Measurements from ENCODE around the gene SH3D21. TPM values are rescaled to one million over a fixed set of nuclear protein-coding genes. Genes with fewer than 3 reads are reported as not detected.

The SH3D21 gene
- polyA plus RNA-seq, 3 donors: 0.56 TPM; not detected in 2

- Histone ChIP-seq H3K36me3 (replicated peaks in 1 of 2; ENCODE audit: control insufficient read depth in 1 of 2, insufficient read depth in 2 of 2, low read length in 2 of 2) (no peaks in the 10 kb centered on the region), H3K4me1 (ENCODE audit: control insufficient read depth in 1 of 2, insufficient read depth in 2 of 2, low read length in 2 of 2) (peaks cover 18 to 25% of the 10 kb centered on the region in 2 donors), H3K27ac (ENCODE audit: low read depth in 1 of 2, low read length in 2 of 2) (no peak overlapping the region), H3K4me2 (replicated peaks; ENCODE audit: extremely low read depth, low read length, poor library complexity, severe bottlenecking) (no peak overlapping the region), H3K27me3 (ENCODE audit: control insufficient read depth in 2 of 2, insufficient read depth in 2 of 2, low read length in 2 of 2) (peaks cover 0 to 4% of the 10 kb centered on the region in 2 donors), H2AFZ (ENCODE audit: insufficient read depth, low read depth, low read length, poor library complexity, severe bottlenecking) (no peak overlapping the region), H3K4me3 (replicated peaks in 1 of 3; ENCODE audit: low read depth in 2 of 3, low read length in 3 of 3) (no peak overlapping the region), H3K9ac (ENCODE audit: insufficient read depth, low read length, poor library complexity, severe bottlenecking) (no peak overlapping the region), H3K9me3 (replicated peaks in 1 of 2; ENCODE audit: control insufficient read depth in 1 of 2, insufficient read depth in 1 of 2, low read length in 2 of 2) (no peaks in the 10 kb centered on the region), H4K20me1 (ENCODE audit: insufficient read depth, low read length) (peaks cover 16% of the 10 kb centered on the region), H3K79me2 (ENCODE audit: insufficient read depth, low read length) (no peaks in the 10 kb centered on the region)
- no peak for DNase-seq
- TF ChIP-seq CTCF (IDR thresholded peaks at IDR 0.05): no peak
- peaks cover 0 to 2% (median 0%) of the 10 kb centered on the region in 7 donors for H3K9me3 Mint-ChIP-seq
- peaks cover 6 to 10% of the 10 kb centered on the region in 2 donors for H3K36me3 Mint-ChIP-seq
- 94% methylated on average over 3 of the region's 7 CpGs for WGBS (ENCODE audit: insufficient coverage)
- H3K27ac Mint-ChIP-seq: peak overlapping the region in 1 of 7 donors; percentile 17
- no peak overlapping the region for H3K4me3 Mint-ChIP-seq
- peaks cover 4 to 8% (median 5%) of the 10 kb centered on the region in 3 donors for H3K27me3 Mint-ChIP-seq (ENCODE audit: low read depth in 3 of 3)
- H3K4me1 Mint-ChIP-seq: peaks cover 23% of the 10 kb centered on the region
- intact Hi-C loops (cut with micrococcal nuclease): loop anchor here in 1 of 2 donors (10.0 kb wide), 1 partner anchor 1165 kb away; the partner anchor contains the start of gene ZC3H12A
These were observed 3.2 kb downstream of the SH3D21 start for GRCh38 chr1:36309397-36309796.

GRCh38 chr1:36320291-36320761, 14.2 kb downstream of the SH3D21 start:
- peak overlapping the region in 4 of 7 donors; percentile 4 to 79 (median 57) for H3K27ac Mint-ChIP-seq
- peak overlapping the region; percentile 54 for H3K9ac ChIP-seq (ENCODE audit: insufficient read depth, low read length, poor library complexity, severe bottlenecking)
- no peaks in the 10 kb centered on the region for H3K79me2 ChIP-seq (ENCODE audit: insufficient read depth, low read length)
- H3K27me3 ChIP-seq (ENCODE audit: control insufficient read depth in 2 of 2, insufficient read depth in 2 of 2, low read length in 2 of 2): peaks cover 0 to 17% of the 10 kb centered on the region in 2 donors
- TF ChIP-seq CTCF (IDR thresholded peaks at IDR 0.05): no peak
- peaks cover 0 to 3% (median 0%) of the 10 kb centered on the region in 7 donors for H3K9me3 Mint-ChIP-seq
- H3K4me1 Mint-ChIP-seq: peaks cover 32% of the 10 kb centered on the region
- H3K4me1 ChIP-seq (ENCODE audit: control insufficient read depth in 1 of 2, insufficient read depth in 2 of 2, low read length in 2 of 2): peaks cover 34 to 42% of the 10 kb centered on the region in 2 donors
- no peaks in the 10 kb centered on the region for H3K9me3 ChIP-seq (replicated peaks in 1 of 2; ENCODE audit: control insufficient read depth in 1 of 2, insufficient read depth in 1 of 2, low read length in 2 of 2)
- H2AFZ ChIP-seq (ENCODE audit: insufficient read depth, low read depth, low read length, poor library complexity, severe bottlenecking): peak overlapping the region; percentile 79
- DNase-seq: peak in 1 of 3 donors; percentile 41
- H3K4me3 ChIP-seq (replicated peaks in 1 of 3; ENCODE audit: low read depth in 2 of 3, low read length in 3 of 3): peak overlapping the region; percentile 10 to 82 (median 31)
- 0% methylated on average over 3 of the region's 16 CpGs for WGBS (ENCODE audit: insufficient coverage)
- peaks cover 0 to 5% of the 10 kb centered on the region in 2 donors for H3K36me3 Mint-ChIP-seq
- H3K27me3 Mint-ChIP-seq (ENCODE audit: low read depth in 3 of 3): peaks cover 19 to 43% (median 21%) of the 10 kb centered on the region in 3 donors
- no peak overlapping the region for H3K27ac ChIP-seq (ENCODE audit: low read depth in 1 of 2, low read length in 2 of 2)
- peak overlapping the region; percentile 82 to 98 for H3K4me3 Mint-ChIP-seq
- intact Hi-C loops (cut with micrococcal nuclease): no loop called here
- H3K4me2 ChIP-seq (replicated peaks; ENCODE audit: extremely low read depth, low read length, poor library complexity, severe bottlenecking): peak overlapping the region; percentile 92
- H3K36me3 ChIP-seq (replicated peaks in 1 of 2; ENCODE audit: control insufficient read depth in 1 of 2, insufficient read depth in 2 of 2, low read length in 2 of 2): no peaks in the 10 kb centered on the region
- H4K20me1 ChIP-seq (ENCODE audit: insufficient read depth, low read length): peaks cover 14% of the 10 kb centered on the region

Data from CD14-positive monocyte (primary cell).